SHP77 (cell line): ENCODE results near the gene WWP2.

Experiments used
- DNase-seq, 2 experiments: peaks; one replicate each; lab custom pipeline; 2025; lab: John Stamatoyannopoulos, UW

WWP2 gene

DNA sequence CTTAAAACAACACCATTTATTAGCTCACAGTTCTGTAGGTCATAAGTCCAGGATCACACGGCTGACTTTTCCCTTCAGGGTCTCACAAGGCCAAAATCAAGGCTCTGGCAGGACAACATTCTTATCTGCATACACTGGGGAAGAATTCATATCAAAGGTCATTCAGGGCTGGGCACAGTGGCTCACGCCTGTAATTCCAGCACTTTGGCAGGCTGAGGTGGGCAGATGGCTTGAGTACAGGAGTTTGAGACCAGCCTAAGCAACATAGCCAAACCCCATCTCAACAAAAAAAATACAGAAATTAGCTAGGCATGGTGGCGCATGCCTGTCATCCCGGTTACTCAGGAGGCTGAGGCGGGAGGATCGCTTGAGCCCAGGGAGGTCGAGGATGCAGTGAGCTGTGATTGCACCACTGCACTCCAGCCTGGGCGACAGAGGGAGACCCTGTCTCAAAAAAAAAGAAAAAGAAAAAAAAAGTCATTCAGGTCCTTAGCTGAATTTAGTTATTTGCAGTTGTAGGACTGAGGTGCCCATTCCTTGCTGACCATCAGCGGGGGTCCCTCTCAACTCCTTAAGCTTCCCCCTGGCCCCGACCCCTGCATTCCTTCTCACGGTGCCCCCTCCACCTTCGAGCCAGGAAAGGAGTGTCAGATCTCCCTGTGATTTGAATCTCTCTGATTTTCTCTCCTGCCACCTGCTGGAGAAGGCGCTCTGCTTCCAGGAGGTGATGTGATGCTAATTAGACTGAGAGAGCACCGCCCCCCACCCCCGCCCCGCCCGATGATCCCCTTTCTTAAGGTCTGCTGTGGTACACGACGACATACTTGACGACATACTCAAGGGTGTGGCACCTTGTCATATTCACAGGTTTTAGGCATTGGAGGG lies 97.2 kb downstream of the WWP2 start:
- DNase-seq: no peak

- DNase-seq: no peak
These were observed 98.4 kb downstream of the WWP2 start for GRCh38 chr16:69860233-69861231.

GRCh38 chr16:69861292-69862030 lies 99.3 kb downstream of the WWP2 start:
- DNase-seq: no peak

GRCh38 chr16:69863401-69864281 lies 101.5 kb downstream of the WWP2 start:
- DNase-seq: no peak

DNA sequence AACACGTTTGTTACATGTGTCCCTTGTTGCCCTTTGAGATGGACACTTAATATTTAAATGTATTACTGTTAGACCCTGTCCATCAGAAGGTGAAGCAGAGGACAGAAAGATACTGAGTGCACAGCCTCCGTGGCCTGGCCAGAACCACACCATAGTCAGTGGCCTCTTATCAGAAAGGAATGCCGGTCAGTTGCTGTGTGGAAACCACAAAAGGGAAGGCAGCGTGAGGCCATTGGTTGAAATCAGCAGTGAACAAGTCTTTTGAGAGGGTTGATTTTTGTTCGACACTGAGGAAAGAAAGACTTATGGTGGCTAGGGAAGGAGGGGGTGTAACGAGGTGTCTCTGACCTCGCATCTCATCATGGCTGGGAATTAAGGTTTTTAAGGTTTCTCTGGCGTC lies 103.6 kb downstream of the WWP2 start:
- DNase-seq: no peak

DNA sequence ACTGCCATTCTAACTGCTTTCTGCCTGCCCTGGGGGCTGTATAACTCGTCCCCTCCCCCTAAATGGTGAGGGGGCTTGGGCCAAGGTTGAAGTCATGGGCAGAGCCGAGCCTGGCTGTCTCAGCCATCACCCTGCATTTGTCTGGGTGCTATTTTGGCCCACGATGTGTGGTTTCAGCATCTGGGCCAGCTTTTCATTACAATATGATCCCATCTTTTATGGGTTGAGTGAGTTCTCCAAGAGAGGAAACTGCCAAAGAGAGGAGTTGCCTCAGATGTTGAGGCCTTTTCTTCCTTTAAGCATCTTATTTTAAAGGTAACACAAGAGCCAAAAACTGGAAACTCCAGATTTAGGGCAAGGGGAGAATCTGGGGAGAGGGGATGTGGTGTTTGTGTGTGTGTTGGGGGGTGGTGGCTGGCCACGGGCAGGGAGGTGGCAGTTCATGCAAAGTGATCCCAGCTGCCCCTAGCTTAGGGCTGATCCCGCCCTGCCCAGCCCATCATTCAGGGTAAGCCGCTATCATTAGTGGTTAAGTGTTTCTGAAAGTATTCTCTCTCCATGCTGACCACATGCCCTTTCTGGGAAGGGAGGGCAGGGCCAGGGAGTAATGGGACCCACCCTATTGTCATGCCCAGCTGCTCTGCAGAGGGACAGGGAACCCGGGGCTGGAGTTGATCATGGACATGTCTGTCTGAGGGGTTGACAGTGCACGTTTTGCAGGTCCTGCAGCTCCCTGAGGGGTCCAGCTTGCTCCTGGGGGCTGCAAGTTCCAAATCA lies 105.8 kb downstream of the WWP2 start:
- DNase-seq: no peak

DNA sequence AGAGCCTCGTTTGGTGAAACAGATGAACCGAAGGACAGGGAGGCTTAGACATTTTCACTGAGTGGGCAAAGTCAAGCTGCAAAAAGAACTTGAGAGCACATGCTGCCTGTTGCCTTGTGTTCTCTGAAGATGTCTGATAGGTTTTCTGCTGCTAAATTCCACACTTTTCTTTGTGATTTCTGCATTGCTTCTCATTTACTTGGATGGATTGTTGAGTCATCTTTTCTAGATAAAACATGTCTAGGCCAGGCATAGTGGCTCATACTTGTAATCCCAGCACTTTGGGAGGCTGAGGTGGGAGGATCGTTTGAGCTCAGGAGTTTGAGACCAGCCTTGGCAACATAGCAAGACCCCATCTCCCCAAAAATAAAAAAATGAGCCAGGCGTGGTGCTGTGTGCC lies 108.6 kb downstream of the WWP2 start:
- DNase-seq: no peak

GRCh38 chr16:69871708-69872107 lies 109.6 kb downstream of the WWP2 start:
- no peak for DNase-seq

GRCh38 chr16:69872888-69873287 lies 110.8 kb downstream of the WWP2 start:
- DNase-seq: no peak

- no peak for DNase-seq
These were observed 111.7 kb downstream of the WWP2 start for GRCh38 chr16:69873783-69874182.

DNA sequence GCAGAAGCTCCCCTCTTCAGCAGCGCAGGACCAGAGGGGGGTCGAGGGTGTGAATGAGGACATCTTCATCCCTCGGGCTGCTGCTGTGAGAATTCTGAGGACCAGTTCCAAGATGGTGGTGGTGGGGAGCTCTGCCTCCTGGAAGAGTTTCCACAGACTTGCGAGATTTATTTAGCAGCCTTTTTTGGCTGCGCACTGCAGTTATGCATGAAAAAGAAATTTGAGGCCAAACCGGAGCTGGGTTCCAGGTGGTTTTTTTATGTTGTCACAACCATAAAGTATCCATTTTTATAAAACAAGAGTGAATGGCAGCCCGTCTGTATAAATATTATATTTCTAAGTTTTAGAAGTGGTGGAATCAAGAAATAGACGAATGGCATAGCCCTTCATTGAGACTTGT lies 112.1 kb downstream of the WWP2 start:
- no peak for DNase-seq

DNA sequence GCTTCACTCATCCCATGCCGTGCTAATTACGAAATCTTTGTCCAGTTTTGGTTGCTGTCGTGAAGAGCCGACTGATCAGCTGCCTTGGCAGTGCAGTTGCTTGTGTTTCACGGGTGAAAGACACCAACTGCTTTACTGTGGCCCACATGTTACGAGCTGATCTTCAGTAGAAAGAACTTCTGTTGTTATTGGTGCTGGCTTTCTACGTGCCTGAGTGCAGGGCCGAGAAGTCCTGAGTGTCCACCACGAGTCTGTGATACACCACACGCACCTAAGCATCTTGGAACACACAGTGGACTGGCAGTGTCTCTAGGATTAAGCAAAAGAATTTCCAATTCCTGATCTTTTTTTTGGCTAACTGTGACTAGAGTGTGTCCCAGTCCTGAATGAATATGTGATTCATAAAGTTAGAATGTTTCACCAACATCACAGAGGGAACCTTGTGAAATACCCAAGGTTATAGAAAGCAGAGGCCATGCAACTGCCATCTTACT lies 118.6 kb downstream of the WWP2 start:
- DNase-seq: no peak

DNA sequence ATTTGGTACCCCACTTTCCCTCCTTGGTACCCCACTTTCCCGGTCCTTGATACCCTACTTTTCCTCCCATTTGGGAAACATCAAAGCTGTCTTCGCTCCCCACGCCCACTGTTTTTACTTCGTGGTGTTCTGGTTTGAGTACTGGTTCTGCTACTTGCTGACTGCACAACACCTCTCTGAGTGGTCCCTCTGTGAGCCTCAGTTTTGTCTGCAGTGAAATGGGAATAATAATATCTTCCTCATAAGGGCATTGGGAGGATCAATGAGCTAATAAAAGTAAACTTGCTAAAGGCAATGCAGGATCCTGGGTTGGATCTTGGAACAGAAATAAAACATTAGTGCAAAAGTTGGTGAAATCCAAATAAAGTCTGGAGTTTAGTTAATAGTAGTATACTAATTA lies 119.0 kb downstream of the WWP2 start:
- no peak for DNase-seq

DNA sequence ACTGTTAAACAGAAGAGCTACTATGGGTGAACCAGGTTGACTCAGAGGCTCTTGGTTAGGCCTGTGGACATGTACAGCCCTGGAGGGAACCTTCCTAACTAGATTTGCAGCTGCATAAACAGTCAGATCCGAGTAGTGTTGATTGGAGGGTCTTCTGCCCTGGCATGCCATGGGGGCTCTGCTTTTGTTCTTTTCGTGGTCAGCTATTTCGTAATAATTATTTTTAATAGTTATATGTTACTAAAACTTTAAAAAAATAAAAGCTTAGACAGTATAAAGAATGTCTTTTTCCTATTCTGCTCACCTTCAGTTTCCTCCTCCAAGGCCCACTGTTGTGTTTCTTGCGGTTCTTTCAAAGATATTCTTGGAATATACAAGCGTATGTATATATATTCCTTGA lies 121.6 kb downstream of the WWP2 start:
- no peak for DNase-seq

DNA sequence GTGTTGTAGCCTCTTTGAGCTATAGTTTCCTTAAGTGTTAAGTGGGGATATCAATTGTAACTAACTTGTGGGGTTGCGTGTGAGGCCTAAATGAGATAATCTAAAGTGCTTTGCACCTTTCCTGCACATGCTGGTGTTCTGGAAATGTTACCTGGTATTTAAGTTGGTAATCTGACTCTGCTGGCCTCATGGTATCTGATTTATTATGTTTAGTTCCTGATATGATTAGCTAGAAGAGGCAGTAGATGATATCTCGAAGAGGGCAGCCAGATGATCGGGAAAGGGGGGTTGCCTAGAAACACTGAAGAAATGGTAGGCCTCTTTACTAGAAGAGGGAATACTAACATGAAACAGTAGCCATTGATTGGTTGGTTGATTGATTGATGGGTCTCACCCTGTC lies 123.6 kb downstream of the WWP2 start:
- DNase-seq: no peak

DNA sequence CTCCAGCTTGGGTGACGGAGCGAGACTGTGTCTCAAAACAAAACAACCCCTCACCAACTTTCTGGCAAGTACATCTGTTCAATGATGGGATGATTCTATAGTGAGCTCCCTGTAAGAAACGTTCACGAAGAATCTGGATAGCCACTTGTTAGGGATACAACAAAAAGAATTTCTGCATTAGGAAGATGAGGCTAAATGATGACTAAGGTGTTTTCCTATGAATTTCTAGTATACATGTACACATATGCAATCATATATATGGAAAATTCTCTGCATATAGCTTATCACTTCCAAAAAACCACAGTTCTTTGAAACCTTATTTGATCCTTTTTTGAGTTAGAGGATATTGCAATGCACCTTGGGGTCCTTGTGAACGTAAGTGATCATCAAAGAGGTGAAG lies 124.6 kb downstream of the WWP2 start:
- DNase-seq: no peak

DNA sequence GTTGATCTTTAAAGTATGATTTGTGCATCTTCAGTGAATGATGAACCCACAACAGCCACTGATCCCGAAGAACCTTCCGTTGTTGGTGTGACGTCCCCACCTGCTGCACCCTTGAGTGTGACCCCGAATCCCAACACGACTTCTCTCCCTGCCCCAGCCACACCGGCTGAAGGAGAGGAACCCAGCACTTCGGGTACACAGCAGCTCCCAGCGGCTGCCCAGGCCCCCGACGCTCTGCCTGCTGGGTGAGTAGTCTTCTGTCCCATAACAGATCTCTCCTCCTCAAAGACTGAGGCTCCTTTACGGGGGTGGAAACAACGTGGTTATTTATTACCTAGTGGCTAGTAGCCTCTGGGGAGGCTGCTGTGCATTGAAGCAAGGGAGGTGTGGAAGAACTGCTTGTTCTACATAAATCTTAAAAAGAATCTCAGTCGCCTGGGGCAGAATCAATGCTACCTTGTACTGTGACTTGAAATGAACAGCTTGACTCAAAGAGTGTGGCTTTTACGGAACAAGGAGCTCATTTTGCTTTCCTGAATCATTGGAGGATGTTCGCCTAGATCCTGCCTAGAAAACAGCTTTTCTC lies 126.0 kb downstream of the WWP2 start:
- DNase-seq: no peak

DNA sequence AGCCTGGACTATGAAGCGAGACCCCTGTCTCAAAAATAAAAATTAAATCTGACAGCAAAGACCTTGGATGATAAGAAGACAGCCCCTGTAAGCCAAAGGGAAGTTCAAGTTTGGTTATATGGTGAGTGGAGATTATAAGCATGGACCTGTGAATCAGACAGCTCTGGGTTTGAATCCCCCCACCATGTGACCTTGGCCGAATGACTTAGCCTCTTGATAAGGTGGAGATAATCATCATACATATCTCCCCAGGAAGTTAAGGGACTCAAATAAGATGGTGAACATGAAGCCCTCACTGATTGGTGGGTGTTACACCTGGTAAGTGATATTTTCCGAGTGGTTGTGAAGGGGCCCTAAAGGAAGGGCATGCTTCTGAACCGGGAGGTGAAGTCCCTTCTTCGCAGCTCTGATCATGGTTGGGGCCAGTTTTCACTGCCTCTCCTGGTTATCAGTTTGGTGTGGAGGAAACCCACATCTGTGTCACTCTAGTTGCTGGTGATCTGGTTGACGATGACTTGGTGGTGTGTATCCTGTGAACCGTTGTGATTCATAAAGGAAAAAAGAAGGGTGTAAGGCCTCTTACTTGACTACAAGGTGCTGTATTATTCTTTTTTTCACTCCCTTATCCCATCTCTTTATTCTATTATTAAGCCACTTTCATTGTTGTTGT lies 127.3 kb downstream of the WWP2 start:
- no peak for DNase-seq
